Mammary epithelial cell (primary cell): ENCODE results near the gene ACAD8.

Experiments
- EZH2 ChIP-seq: IDR thresholded peaks from 2 replicates; pipeline ENCODE4 v1.6.1; 2012; ENCODE audit warnings: low read length, inconsistent platforms, borderline replicate concordance
- TF ChIP-seq, protein P1 (sequence below), 2 donors: IDR thresholded peaks in 1 of 2; conservative IDR thresholded peaks in 1 of 2; 2 replicates each; pipeline ENCODE4 v1.5.1; 2011 to 2012; ENCODE audit warnings: inconsistent platforms in 2 of 2, low read length in 2 of 2, mild to moderate bottlenecking in 2 of 2, control low read depth in 1 of 2, low read depth in 1 of 2; ENCODE audit not compliant: insufficient read depth in 1 of 2; ENCODE audit errors: extremely low read depth in 1 of 2

DNA sequence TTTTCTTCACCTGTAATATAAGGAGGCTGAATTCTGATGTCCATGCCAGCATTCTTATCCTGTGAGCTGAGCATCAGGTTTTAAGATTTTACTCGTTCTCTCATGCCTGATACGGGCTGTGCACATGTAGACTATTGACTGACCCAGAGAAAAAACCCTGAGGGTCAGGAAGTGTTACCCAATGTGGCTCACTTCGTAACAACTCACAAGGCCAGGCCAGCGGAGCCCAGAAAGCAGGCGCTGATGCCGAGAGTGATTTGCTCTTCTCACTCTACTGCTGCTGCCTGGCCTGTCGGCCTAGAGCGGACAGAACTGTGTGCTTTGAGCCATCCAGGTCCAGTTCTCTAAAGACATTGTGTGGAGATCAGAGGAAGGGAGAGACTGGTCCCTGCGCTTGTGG lies 11.0 kb upstream of the ACAD8 start:
- TF ChIP-seq, protein P1, sequence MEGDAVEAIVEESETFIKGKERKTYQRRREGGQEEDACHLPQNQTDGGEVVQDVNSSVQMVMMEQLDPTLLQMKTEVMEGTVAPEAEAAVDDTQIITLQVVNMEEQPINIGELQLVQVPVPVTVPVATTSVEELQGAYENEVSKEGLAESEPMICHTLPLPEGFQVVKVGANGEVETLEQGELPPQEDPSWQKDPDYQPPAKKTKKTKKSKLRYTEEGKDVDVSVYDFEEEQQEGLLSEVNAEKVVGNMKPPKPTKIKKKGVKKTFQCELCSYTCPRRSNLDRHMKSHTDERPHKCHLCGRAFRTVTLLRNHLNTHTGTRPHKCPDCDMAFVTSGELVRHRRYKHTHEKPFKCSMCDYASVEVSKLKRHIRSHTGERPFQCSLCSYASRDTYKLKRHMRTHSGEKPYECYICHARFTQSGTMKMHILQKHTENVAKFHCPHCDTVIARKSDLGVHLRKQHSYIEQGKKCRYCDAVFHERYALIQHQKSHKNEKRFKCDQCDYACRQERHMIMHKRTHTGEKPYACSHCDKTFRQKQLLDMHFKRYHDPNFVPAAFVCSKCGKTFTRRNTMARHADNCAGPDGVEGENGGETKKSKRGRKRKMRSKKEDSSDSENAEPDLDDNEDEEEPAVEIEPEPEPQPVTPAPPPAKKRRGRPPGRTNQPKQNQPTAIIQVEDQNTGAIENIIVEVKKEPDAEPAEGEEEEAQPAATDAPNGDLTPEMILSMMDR (conservative IDR thresholded peaks at IDR 0.05 in 1 of 2, IDR thresholded peaks at IDR 0.05 in 1 of 2; ENCODE audit: extremely low read depth in 1 of 2, insufficient read depth in 1 of 2, low read depth in 1 of 2, low read length in 2 of 2), result no peak
- no peak for TF ChIP-seq EZH2
